ENCODE measurements around the gene TENM4. TPM values are rescaled to one million over a fixed set of nuclear protein-coding genes. Genes with fewer than 3 reads are reported as not detected.

The TENM4 gene
- total RNA-seq, 1 donor from 2014 or later: 5.1 TPM

DNA sequence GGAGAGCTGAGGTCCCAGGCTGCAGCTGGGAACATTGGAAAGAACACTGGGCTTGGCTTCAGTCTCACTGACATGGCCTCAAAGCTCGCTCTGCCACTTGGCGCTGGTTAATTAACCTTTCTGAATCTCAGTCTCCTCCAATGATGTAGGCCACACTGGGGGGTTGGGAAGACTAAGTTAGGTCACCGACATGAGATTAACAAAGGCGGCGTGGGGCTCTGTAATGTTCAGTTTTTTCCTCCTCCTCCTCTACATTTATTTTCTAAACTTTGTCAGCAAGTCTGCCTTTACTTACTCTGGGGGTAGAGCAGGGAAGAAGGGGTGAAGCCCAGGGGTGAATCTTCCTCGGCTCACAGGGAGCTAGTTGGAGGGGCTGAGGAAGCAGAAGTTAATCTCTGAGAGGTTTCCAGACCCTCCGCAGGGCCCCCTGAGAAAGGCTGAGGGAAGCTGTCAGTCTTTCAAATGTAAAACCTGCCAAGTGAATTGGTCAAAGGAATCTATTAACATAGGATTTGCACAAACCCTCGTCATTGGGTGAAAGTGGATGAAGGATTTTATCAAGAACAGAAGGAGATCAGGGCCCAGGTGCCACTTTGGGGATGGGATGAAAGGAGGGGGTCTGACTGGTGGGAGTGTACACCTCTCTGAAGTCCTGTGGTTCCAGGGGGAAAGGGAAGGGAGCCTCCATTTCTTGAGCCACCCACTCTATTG lies 32.1 kb upstream of the TENM4 start:
- Histone ChIP-seq H3K36me3 (no peaks in the 10 kb centered on the region), H3K79me2 (ENCODE audit: low read depth) (no peaks in the 10 kb centered on the region), H3K4me1 (peaks cover 41% of the 10 kb centered on the region), H2AFZ (replicated peaks) (no peak overlapping the region), H3K4me3 (peak overlapping the region; percentile 28), H3K27ac (no peak overlapping the region), H3K9ac (no peak overlapping the region), H3K9me3 (ENCODE audit: low read depth) (no peaks in the 10 kb centered on the region), H4K20me1 (ENCODE audit: low read depth) (peaks cover 2% of the 10 kb centered on the region), H3K4me2 (peak overlapping the region; percentile 69), H3K27me3 (no peaks in the 10 kb centered on the region), H3F3A (ENCODE audit: low read depth) (peaks cover 28% of the 10 kb centered on the region)
- no peaks in the 10 kb centered on the region for H3K36me3 Mint-ChIP-seq
- peak; percentile 73 for DNase-seq (ENCODE audit: low spot score)
- H3K27ac Mint-ChIP-seq: peak overlapping the region; percentile 76
- peak overlapping the region; percentile 62 for H3K4me3 Mint-ChIP-seq
- TF ChIP-seq, protein P1, sequence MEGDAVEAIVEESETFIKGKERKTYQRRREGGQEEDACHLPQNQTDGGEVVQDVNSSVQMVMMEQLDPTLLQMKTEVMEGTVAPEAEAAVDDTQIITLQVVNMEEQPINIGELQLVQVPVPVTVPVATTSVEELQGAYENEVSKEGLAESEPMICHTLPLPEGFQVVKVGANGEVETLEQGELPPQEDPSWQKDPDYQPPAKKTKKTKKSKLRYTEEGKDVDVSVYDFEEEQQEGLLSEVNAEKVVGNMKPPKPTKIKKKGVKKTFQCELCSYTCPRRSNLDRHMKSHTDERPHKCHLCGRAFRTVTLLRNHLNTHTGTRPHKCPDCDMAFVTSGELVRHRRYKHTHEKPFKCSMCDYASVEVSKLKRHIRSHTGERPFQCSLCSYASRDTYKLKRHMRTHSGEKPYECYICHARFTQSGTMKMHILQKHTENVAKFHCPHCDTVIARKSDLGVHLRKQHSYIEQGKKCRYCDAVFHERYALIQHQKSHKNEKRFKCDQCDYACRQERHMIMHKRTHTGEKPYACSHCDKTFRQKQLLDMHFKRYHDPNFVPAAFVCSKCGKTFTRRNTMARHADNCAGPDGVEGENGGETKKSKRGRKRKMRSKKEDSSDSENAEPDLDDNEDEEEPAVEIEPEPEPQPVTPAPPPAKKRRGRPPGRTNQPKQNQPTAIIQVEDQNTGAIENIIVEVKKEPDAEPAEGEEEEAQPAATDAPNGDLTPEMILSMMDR (IDR thresholded peaks at IDR 0.05): no peak
- peaks cover 10% of the 10 kb centered on the region for H3K9me3 Mint-ChIP-seq
- H3K4me1 Mint-ChIP-seq: peaks cover 39% of the 10 kb centered on the region
- peaks cover 3% of the 10 kb centered on the region for H3K27me3 Mint-ChIP-seq (ENCODE audit: insufficient read depth, low read depth)

DNA sequence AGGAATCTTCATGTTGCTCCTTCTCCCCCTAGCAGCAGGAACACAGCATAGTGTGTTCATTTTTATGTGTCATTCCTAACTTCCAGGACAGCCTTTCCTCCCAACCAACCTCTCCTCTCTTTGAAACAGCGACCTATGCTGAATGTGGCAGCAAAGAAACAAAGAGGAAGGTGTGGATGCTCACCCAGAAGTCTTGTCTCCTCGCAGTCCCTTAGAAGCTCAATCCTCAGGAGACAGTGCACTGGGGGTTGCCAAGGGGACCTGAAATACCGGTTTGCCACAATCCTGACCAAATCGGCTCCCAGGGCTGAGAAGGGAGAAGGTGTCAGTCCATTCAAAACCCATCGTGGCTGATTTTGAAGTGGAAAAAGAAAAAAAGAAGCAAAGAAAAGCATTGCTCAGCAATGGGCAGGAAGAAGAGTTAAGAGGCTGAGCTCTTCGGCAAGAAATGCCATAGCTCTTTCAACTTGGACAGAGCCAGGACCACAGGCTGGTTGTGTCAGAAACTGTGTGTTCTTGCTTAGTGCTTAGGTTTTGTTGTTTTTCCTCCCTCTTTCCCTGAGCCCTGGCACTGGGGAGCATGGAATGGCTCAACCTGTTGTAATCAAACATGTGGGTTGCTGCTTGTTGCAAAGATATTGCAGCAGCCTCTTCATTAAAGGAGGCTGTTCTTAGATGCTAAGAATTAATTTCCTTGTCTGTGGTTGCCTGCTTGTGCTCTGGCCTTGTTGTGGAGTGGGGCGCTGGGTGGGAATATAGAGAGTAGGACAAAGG lies 30.4 kb upstream of the TENM4 start:
- H3K9me3 Mint-ChIP-seq: peaks cover 8% of the 10 kb centered on the region
- Histone ChIP-seq H3K9ac (no peak overlapping the region), H3K4me1 (peaks cover 41% of the 10 kb centered on the region), H3K4me2 (no peak overlapping the region), H3K4me3 (no peak overlapping the region), H3K27me3 (no peaks in the 10 kb centered on the region), H2AFZ (replicated peaks) (no peak overlapping the region), H3K9me3 (ENCODE audit: low read depth) (no peaks in the 10 kb centered on the region), H3K79me2 (ENCODE audit: low read depth) (no peaks in the 10 kb centered on the region), H3F3A (ENCODE audit: low read depth) (peaks cover 28% of the 10 kb centered on the region), H3K36me3 (no peaks in the 10 kb centered on the region), H4K20me1 (ENCODE audit: low read depth) (peaks cover 2% of the 10 kb centered on the region), H3K27ac (no peak overlapping the region)
- H3K4me1 Mint-ChIP-seq: peaks cover 39% of the 10 kb centered on the region
- no peak overlapping the region for H3K4me3 Mint-ChIP-seq
- no peak overlapping the region for H3K27ac Mint-ChIP-seq
- TF ChIP-seq EZH2 (IDR thresholded peaks at IDR 0.05): no peak
- TF ChIP-seq EZH2phosphoT487 (IDR thresholded peaks at IDR 0.05): no peak
- TF ChIP-seq, protein P1 (IDR thresholded peaks at IDR 0.05): no peak
- H3K27me3 Mint-ChIP-seq (ENCODE audit: insufficient read depth, low read depth): peaks cover 3% of the 10 kb centered on the region
- no peak for DNase-seq (ENCODE audit: low spot score)
- no peaks in the 10 kb centered on the region for H3K36me3 Mint-ChIP-seq

DNA sequence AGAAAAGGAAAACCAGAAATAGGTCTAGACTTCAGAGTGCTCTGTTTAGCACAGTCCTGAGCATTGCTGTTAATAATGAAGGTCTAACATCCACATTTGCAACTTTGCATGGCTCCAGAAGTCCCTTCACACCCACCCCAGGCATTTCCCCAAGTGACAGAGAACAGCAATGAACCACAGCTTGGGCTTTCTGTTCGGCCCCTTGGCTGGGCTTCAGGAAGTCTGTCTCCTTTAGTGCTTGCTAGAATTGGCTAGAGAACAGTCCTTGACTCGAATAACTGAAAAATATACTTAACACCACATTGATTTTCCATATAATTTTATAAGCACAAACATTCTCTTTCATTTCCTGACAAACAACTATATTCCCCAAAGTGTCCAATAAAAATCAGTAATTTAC lies 29.3 kb upstream of the TENM4 start:
- Histone ChIP-seq H3K4me3 (no peak overlapping the region), H3K4me1 (peaks cover 41% of the 10 kb centered on the region), H3K9ac (no peak overlapping the region), H3K27ac (no peak overlapping the region), H4K20me1 (ENCODE audit: low read depth) (peaks cover 2% of the 10 kb centered on the region), H3K9me3 (ENCODE audit: low read depth) (no peaks in the 10 kb centered on the region), H3F3A (ENCODE audit: low read depth) (peaks cover 28% of the 10 kb centered on the region), H2AFZ (replicated peaks) (no peak overlapping the region), H3K79me2 (ENCODE audit: low read depth) (no peaks in the 10 kb centered on the region), H3K27me3 (no peaks in the 10 kb centered on the region), H3K36me3 (no peaks in the 10 kb centered on the region), H3K4me2 (no peak overlapping the region)
- H3K27me3 Mint-ChIP-seq (ENCODE audit: insufficient read depth, low read depth): peaks cover 3% of the 10 kb centered on the region
- no peak overlapping the region for H3K4me3 Mint-ChIP-seq
- peaks cover 39% of the 10 kb centered on the region for H3K4me1 Mint-ChIP-seq
- H3K36me3 Mint-ChIP-seq: no peaks in the 10 kb centered on the region
- TF ChIP-seq, protein P1 (IDR thresholded peaks at IDR 0.05): no peak
- TF ChIP-seq EZH2 (IDR thresholded peaks at IDR 0.05) (no peak), EZH2phosphoT487 (IDR thresholded peaks at IDR 0.05) (no peak)
- no peak overlapping the region for H3K27ac Mint-ChIP-seq
- no peak for DNase-seq (ENCODE audit: low spot score)
- no peaks in the 10 kb centered on the region for H3K9me3 Mint-ChIP-seq

All from neural progenitor cell (in vitro differentiated cells).